ENCODE results near the gene SLAMF9. TPM values are rescaled to one million over a fixed set of nuclear protein-coding genes. Genes with fewer than 3 reads are reported as not detected.

SLAMF9 gene
- total RNA-seq, 1 donor: not detected

DNA sequence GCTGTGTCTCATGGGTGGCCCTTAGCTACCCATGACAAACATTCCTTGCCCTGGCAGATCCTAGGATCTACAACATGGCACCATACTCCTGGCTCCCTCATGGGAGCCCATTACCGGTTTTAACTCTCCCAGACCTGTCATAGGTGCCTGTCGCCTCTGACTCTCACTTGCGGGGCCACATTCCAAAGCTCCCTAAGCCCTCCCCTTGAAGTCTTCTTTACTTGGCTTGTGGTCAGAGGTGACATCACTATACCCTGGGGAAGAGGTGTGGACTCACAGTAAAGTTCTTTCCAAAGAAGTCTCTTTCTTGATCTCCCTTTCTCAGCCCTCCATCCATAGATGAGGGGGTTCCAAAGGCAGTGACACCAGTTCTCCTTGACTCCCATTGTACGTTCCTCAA is 5.4 kb upstream of the SLAMF9 start:
- TF ChIP-seq, protein P1, sequence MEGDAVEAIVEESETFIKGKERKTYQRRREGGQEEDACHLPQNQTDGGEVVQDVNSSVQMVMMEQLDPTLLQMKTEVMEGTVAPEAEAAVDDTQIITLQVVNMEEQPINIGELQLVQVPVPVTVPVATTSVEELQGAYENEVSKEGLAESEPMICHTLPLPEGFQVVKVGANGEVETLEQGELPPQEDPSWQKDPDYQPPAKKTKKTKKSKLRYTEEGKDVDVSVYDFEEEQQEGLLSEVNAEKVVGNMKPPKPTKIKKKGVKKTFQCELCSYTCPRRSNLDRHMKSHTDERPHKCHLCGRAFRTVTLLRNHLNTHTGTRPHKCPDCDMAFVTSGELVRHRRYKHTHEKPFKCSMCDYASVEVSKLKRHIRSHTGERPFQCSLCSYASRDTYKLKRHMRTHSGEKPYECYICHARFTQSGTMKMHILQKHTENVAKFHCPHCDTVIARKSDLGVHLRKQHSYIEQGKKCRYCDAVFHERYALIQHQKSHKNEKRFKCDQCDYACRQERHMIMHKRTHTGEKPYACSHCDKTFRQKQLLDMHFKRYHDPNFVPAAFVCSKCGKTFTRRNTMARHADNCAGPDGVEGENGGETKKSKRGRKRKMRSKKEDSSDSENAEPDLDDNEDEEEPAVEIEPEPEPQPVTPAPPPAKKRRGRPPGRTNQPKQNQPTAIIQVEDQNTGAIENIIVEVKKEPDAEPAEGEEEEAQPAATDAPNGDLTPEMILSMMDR (IDR thresholded peaks at IDR 0.05; ENCODE audit: insufficient read depth, low read length): no peak
- DNase-seq (ENCODE audit: low read depth): peak; percentile 55

DNA sequence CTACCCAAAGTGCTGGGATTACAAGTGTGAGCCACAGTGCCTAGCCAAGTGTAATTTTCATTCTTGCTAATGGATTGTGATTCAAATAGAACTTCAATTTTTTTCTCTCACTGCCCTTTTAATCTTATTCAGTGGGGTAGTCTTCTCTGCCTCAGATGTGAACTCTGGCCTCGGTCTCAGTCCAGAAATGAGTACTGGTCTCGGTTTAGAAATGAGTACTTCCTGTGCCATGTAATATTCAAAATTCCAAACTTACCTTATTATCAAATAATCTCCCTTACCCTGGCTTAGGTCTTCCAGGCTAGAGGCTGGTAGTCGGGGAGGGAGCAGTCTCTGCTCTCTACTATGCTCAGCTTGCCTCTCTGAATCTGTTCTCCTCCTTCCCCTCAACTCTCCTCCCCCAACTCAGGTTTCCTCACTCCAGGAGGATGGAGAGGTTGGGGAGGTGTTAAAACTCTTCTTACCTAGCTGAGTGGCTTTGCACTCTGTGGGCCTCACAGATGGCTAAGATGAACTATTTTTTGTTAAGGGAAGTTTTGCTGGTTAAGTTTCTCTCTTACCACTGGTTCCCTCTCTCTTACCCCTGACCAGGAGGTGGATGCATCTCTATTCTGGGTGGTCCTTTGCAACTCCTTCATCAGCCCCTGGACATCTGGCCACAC is 4.8 kb upstream of the SLAMF9 start:
- H3K4me3 ChIP-seq (ENCODE audit: low read depth, low read length): no peak overlapping the region
- TF ChIP-seq, protein P1 (IDR thresholded peaks at IDR 0.05; ENCODE audit: insufficient read depth, low read length): no peak
- no peak for DNase-seq (ENCODE audit: low read depth)

More for the DNA sequence above, 5.4 kb upstream of the SLAMF9 start:
- no peak overlapping the region for H3K4me3 ChIP-seq (ENCODE audit: low read depth, low read length)

DNA sequence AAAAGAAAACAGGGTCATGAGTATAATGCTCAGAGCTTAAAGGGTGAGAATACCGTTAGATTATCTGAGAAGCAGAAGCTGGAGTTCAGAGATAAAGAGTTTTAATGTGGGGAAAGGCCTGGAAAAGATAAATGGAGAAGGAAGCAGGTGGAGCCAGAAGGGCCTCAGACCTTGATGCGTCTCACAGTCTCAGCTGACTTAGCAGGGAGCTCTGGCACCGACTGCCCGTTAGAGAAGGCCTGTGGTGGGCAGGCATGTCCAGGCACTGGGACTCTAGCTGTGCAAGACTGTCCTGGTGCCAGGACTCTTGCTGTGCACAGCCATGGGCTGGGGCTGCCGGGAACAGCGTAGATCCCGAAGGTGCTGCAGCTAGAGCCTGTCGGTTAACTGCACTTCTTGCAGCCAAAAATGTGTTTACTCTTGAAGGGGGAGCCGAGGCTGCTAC is 3.8 kb upstream of the SLAMF9 start:
- TF ChIP-seq, protein P1 (IDR thresholded peaks at IDR 0.05; ENCODE audit: insufficient read depth, low read length): no peak

DNA sequence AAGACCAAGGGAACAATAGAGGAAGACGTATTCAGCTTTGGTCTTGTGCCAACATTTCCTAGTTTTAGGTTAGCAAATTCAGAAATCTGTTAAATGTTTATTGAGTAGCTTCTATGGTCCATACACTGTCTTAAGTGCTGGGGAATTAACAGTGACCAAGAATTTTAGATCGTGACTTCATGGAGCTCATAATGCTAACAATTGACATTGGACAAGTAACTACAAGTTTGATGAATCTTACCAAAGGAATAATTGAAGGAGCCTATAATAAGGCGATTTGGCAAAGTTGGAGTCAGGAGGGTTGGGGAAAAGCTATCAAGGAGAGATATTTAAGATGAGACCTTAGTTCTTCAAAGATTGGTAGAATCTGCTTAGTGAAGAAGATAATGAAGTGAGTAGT is 1.4 kb upstream of the SLAMF9 start:
- no peak overlapping the region for H3K4me3 ChIP-seq (ENCODE audit: low read depth, low read length)
- TF ChIP-seq, protein P1 (IDR thresholded peaks at IDR 0.05; ENCODE audit: insufficient read depth, low read length): no peak
- no peak for DNase-seq (ENCODE audit: low read depth)

More for the DNA sequence above, 3.8 kb upstream of the SLAMF9 start:
- no peak for DNase-seq (ENCODE audit: low read depth)
- no peak overlapping the region for H3K4me3 ChIP-seq (ENCODE audit: low read depth, low read length)

DNA sequence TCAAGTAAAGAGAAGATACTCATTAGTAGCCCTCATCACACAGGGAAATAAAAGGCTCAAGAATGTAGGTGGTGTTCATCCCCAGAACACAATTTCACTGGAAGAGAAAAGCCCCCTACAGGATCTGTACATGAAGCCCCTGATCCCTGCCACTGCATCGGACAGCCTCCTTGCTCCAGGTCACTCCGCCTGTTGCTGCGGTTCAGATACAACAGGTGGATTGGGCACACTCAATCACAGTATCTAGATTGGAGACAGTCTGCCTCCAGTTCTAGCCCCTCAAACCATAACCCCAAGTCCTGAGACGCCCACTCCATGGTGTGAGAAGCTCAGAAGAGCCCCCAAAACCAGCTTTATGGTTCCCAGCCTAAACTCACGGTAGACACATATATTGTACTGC is 1.1 kb downstream of the SLAMF9 start:
- TF ChIP-seq, protein P1 (IDR thresholded peaks at IDR 0.05; ENCODE audit: insufficient read depth, low read length): no peak
- DNase-seq (ENCODE audit: low read depth): no peak
- no peak overlapping the region for H3K4me3 ChIP-seq (ENCODE audit: low read depth, low read length)

DNA sequence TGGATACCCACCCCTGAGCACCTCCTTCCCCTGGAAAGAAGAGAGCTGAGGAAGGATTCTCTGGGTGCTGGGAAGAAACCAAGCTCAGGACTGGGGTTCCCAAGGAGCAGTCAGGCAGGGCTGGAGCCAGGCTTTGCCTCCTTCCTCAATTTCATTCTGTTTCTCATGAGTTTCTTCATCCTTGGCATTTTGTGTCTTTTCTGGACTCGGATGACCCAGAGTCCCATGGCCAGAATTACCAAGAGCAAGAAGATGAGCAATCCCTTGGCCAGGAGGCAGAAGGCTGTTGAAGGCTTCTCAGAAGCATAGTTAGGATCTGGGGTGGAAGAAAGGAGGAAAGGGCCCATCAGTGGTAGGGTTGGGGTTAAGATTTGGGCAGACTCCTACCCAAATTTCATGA is 2.5 kb downstream of the SLAMF9 start:
- TF ChIP-seq, protein P1 (IDR thresholded peaks at IDR 0.05; ENCODE audit: insufficient read depth, low read length): no peak
- DNase-seq (ENCODE audit: low read depth): no peak
- H3K4me3 ChIP-seq (ENCODE audit: low read depth, low read length): no peak overlapping the region

DNA sequence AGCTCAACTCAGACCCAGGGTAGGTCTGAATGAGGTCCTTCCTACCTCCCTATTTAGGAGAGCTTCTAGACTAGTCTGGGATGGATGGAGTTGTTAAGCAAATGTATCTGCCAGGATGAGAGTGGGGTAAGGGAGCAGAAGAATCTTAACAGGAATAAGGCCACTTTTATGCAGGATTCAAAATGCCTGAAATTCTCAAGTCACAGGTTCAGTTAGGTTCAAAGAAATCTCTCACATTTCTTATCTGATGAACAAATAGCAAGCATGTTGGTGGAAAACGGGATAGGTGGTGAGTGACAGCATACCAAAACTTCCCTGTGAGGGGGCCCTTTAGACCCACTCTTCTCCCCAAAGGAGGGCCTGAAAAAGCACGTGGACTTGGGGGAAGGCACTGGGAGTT is 3.0 kb downstream of the SLAMF9 start:
- DNase-seq (ENCODE audit: low read depth): no peak
- H3K4me3 ChIP-seq (ENCODE audit: low read depth, low read length): no peak overlapping the region
- TF ChIP-seq, protein P1 (IDR thresholded peaks at IDR 0.05; ENCODE audit: insufficient read depth, low read length): no peak
